GM12872 (cell line): Measurements from ENCODE around the gene DPH1.

Experiments
- TF ChIP-seq, protein P1 (sequence below): IDR thresholded peaks from 3 replicates; pipeline ENCODE4 v1.5.1; 2011; ENCODE audit warnings: low read depth, mild to moderate bottlenecking, low read length, moderate library complexity; ENCODE audit not compliant: insufficient read depth

DPH1 gene

DNA sequence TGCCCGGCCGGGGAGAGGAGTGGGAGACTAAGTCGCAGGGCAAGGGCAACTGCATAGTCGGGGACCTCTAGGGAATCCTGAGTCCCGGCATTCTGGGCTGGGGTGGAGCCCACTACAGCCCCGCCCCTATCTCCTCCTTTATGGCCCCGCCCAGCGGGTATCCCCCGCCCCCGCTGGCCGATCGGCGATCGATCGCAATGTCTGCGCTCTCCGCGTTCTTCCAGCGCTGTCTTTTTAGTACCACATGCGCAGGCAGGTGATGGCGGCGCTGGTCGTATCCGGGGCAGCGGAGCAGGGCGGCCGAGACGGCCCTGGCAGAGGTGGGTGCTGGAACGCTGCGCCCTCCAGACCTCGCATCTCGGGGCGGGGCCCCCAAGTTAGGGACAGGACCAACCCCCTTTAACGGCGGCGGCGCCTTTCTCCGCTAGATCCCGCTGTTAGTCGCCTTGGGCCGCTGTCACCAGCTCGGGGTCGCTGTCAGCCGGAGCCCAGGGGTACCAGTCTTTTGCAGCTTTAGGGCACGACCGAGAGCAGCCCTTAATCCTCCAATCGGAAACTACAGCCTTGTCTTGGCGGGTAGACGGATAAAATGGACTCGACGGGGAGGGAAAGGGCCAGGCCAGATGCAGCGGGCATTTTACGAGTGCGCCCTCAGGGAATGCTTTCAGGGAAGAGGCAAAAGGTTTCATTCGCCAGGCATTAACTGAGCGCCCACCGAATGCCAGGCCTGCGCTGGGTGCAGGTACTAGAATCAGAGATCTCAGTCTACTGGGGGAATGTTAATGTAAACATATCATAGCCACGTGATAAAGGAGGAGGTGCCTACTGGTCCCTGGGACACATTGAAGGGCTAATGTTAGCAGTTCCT is at the start of gene DPH1:
Gene DPH1, plus strand, starts transcription at position 243 of the 868 bp plus-strand sequence. Its CDS starts 17 bp downstream, at position 260.
- TF ChIP-seq, protein P1, sequence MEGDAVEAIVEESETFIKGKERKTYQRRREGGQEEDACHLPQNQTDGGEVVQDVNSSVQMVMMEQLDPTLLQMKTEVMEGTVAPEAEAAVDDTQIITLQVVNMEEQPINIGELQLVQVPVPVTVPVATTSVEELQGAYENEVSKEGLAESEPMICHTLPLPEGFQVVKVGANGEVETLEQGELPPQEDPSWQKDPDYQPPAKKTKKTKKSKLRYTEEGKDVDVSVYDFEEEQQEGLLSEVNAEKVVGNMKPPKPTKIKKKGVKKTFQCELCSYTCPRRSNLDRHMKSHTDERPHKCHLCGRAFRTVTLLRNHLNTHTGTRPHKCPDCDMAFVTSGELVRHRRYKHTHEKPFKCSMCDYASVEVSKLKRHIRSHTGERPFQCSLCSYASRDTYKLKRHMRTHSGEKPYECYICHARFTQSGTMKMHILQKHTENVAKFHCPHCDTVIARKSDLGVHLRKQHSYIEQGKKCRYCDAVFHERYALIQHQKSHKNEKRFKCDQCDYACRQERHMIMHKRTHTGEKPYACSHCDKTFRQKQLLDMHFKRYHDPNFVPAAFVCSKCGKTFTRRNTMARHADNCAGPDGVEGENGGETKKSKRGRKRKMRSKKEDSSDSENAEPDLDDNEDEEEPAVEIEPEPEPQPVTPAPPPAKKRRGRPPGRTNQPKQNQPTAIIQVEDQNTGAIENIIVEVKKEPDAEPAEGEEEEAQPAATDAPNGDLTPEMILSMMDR = no peak

DNA sequence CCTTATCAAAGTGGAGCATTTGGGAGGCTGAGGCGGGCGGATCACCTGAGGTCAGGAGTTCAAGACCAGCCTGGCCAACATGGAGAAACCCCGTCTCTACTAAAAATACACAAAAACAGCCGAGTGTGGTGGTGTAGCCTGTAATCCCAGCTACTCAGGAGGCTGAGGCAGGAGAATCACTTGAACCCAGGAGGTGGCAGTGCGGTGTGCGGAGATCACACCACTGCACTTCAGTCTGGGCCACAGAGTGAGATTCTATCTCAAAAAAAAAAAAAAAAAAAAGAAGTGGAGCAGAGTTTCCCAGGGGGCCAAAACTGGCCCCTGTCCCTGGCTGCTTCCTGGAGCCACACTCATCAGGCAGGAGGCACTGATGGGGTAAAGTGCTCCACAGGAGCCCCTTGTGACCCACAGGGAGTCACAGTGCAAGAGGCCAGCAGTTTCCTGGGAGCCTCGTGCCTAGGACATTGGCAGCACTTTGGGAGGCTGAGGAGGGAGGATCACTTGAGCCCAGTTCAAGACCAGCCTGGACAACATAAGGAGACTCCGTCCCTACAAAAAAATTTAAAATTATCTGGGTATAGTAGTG is 49.2 kb upstream of the DPH1 start:
- TF ChIP-seq, protein P1 = no peak

DNA sequence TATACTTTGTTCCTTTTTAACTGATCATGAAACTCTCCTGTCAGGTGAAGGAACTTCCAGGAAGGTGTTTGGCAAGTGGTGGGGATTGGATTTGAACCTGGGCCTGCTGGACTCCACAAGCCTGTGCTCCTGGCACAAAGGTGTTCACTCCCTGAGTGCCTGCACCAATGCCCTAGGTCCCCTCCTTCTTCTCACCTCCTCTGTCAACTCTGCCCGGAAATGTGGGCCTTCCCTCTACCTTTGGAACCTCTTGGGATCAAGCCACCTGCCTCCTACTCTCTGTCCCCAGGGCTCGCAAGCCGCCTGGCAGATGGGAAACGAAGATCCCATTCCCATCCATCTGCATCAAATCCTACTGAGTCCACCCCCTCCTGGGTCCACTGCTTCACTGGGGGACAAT is 44.9 kb upstream of the DPH1 start:
- TF ChIP-seq, protein P1 = no peak

DNA sequence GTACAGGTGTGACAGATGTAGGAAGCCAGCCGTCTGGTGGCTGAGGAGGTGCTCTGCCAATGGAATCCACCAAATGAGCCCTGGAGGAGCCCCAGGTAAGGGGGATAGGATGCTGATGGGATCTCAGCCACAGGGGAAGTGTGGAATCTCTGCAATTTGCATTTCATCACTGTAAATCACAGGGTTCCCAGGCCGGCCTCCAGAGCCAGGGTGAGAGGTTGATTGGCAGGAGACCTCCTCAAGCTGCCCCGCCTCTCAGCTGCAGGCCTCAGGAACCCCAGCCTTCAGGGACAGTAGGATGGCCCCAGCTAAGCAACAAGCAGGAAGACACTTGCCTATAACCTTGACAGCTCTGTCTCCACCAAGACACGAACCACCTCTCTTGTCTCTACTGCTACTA is 44.3 kb upstream of the DPH1 start:
- TF ChIP-seq, protein P1 = no peak

DNA sequence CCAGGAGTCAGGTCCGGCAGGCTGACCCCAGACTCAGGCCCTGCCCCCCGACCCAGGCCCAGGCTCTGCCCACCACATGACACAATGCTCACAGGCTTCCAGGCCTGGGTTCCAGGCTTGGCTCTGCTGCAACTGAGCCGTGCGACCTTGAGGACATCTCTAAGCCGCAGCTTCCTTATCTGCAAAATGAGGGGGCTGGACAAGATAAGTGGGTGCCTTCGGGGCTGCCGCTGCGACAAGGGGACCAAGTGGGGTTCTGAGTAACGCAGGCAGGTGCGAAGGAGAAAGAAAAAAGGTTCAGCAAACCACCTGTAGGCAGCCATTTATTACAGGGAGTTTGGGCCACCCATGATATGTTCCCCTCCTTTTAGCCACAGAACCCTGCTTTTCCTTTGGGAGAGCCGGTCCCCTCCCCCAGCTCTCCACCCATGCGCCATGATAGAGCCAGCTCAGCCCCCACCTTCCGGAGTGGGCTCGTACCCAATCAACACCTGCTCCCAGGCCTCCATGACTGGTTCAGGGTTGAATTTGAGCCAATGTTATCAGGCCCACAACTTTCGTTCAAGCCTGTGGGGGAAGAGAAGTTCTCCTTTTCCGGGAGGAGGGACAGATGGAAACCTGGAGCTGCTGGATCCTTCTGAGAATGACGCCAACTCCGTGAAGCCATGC is 43.0 kb upstream of the DPH1 start:
- TF ChIP-seq, protein P1 = no peak

DNA sequence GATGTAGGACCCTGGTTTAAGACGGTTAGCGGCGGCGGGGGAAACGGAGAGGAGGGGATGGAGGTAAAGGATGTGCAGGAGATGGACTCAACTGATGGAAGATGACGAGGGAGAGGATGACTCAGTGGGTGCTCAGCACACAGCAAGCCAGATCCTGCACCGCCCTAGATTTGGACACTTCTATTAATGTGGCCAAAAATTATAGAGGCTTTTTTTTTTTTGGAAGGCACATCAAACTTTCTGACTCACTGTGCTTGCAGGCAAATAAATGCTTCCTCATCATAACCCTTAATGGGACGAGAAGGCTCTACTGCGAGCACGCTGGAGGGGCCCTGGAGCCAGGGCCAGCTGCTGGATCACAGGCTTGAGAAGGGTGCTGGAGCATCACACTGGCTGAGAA is 40.8 kb upstream of the DPH1 start:
- TF ChIP-seq, protein P1 = no peak

DNA sequence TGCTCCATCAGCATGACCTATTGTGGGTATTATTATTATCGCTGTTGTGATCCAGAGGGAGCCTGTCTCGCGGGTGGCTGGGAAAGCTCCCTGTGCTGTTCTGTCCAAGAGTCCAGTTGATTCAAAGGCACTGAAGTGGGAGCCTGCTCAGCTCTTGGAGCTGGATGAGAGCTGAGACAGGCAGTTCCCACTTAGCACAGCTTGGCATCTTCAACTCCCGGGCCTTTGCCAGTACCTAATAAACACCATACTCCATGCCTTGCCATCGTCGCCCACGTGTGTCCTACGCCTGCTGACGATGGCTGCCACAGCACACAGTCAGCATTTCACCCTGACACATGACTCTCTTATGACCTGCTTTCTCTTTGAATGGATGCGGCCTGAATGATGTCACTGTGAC is 37.4 kb upstream of the DPH1 start:
- TF ChIP-seq, protein P1 = no peak
